GM18502 (cell line): Measurements from ENCODE around the gene BMPER.

Experiments
- ATAC-seq: cut with Tn5 transposase; IDR thresholded peaks from one replicate; pipeline ENCODE4 v1.9.1; 2021; ENCODE audit warnings: mild to moderate bottlenecking; ENCODE audit not compliant: unreplicated experiment, poor library complexity

Gene BMPER

DNA sequence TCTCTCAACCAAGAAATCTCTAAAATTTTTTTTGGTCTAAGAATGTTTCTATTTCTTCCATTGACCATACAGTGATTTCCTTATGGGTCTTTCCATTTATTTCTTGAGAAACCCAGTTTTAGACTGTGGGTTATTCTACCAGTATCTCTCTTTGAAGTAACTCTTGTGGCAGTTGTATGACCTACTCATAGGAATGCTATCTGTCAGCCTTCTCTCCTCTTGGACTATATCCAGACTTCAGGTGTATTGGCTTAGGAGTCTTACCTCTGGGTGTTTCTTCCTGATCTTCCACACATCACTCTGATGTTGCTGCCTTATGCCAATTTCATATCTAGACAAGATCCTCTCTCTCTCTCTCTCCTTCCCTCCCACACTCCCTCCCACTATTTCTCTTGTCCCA, 178.1 kb downstream of the BMPER start:
- ATAC-seq: no peak

DNA sequence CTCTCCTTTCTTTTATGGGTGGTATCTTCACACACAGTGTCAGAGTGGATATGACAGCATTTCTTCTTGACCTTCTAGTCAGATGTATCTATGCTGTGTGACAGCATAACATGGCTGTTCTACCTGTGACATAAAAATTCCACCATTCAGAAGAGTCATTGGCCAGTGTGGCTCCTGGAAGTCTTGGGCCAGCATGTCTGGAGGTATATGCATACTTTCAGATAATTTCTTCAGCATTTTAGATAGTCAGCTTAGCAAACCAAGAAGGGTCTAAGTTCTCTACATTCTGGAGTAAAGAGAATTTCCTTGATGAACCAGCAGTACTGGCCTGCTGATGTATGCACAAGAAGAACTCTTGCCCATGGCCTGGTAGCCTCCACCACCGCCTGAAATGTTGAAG, 179.3 kb downstream of the BMPER start:
- no peak for ATAC-seq

DNA sequence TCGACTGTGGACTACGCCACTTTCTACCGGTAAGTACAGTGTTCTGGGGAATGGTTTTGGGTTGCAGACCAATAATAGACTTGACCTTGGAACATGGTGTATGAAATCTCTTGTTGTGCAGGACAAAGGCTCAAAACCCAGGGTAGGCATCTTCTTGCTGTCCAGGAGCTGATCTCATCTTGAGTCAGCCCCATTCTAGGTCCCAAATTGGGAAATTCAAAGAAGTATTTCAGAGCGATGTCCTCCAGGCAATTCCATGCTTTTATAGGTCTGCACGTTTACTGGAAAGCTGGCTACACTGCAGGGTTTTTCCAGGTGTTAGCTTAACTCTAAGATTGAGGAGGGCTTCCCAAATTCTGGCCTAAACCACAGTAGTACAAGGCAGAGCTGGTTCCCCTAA, 180.7 kb downstream of the BMPER start:
- no peak for ATAC-seq

DNA sequence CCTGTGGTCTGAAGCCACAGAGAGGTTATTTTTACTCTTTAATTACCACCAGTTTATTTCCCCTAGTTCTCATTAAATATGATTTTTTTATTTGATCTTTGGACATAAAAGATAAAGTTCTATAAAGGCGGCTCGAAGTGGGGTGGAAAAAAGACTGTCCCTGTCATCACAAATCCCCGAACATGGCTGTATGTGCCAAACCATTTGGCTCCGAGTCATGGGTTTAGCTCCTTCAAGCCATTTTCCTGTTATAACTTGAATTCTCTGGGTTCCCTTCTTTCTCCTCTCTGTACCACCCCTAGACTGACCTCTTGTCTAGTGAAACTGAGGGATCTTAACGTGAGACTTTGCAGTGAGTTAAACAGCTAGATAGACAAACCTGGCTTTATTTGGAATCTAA, 181.6 kb downstream of the BMPER start:
- ATAC-seq: no peak

DNA sequence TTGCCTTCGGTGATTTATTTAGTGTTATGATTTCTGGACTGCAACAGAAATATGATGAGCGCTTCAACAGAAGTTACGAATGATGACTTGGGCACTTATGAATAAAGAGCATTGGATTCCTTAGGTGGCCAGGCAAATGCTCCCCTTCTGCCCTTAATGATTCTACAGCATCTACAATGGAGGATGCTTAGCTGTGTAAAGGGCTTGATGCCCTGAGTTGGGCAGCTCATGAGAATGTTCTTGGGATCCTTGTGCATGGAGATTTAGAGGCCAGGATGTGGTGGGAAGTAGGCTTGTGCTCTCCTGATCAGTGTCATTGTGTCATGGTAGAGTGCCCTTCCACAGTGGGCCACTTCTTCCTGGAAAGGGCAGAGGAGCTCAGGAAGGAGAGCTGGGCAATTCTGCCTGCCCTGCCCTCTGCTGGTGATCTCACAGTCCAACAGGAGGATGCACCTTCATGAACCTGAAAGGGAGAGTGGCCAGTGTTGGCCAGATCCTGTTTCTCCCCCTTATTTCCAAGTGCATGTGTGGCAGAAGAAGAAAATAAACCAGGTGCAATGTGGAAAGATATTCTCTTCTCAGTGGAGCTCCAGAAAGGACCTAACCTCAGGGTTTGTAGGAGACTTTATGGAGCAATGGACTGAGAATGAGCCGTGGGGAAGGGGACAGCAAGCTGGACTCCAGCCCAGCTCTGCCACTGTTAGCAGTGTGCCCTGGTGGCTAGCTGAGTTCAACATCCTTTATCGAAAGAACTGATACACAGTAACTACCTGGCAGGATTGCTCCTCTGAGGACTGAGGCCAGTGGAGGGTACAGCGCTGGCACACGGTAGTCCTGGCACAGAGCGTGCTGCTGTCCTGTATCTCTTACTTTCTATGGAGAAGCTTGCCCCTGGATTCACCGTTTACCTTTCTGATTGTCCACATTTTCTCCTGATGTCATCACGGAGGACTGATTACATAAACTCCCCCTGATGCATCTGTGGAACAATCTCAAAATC, 182.9 kb downstream of the BMPER start:
- no peak for ATAC-seq

DNA sequence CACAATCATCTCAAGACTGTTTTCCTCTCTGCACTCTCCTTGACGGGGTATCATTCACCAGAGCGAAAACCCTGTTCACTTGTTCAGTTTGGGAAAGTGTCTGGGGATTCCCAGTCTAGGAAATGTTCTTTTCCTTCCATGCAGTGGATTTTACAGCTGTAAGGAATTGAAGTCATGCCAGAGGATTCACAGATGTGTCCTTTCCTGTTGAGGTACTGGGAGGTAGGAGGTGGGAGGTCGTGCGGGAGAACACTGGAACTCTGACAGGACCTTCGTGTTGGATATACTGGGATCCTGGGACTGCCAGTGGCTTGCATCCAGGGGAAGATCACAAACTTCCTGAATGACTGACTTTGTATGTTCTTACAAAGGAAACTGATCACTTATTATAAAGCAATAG, 185.5 kb downstream of the BMPER start:
- ATAC-seq: no peak

DNA sequence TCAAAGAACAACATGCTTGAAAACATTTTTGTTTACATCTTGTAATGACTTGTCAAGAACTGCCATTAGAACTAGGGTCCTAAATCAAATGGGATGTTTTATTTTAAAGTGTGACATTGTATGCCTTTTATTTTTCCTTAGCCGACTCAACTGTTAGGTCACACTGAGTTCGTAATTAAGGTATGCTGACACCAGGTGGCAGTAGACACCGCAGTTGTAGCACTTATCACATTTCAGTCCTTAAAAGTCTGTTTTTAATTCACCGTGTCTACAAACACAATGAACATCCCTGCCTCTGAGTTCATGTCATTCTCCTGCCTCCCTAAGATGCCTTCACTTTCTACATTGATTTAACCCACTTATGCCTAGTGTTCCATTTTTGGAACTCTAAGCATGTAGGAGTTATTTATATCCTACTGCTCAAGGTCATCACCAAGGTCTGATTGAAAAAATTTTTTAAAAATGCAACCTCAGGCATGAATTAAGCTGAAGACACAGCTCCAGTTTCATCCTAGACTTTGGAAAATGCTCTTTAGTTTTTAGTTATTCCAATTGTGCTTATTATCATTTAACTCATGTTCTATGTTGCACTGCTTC, 186.1 kb downstream of the BMPER start:
- ATAC-seq: no peak

DNA sequence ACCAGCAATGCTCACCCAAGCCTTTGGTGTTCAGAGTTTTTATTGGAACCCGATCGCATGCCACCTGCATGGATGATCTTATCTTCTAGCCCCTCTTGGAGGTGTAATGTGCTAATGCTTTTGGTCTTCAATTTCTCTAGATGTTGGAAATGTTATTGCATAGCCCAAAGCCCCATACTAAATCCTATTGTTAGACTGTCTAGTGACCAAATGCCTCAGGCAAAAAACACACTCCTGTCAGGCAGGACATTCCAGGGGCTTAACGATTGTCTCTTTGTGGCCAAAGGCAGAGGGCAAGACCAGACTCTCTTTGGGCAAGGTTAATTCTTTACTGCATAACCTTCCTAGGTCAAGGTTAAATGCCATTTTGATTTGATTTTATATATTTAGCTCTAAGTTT, 187.9 kb downstream of the BMPER start:
- no peak for ATAC-seq

DNA sequence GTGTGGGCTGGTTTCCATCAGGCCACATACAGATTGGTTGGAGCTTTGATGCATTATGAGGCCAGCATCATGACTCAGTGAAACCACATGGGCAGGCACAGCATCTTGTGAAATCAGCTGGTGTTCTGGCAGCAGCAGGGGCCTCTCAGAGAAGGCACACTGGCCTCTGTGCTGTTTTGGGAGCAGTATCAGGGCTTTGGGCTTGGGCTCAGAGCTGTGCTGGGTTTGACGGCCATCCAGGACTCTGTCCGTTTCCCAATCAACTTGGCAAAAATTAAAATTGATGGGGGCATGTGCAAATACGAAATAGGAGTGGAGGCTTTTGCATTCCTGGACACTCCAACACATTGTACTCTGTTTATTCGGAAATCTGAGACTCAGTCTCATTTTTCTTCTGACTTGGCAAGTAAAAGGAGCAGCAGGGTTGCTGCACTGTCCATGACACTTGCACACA, 190.9 kb downstream of the BMPER start:
- ATAC-seq: no peak

DNA sequence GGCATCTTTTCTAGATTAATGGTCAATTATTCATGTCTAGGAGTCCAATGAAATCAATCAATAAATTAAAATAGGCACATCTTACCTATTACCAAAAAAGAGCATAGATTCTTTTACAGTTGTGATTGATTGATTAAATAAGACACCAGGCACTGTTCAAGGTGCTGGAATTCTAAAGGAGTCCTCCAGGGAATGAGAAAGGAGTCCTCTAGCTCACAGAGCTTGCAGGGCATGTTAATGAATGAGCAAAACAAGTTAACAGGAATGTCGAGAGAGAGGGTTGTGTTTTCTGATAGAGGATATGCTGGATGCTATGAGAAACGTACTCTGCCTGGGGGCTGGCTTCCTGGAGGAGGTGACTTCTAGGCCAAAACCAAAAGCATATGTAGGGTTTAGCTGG, 191.4 kb downstream of the BMPER start:
- ATAC-seq: no peak

DNA sequence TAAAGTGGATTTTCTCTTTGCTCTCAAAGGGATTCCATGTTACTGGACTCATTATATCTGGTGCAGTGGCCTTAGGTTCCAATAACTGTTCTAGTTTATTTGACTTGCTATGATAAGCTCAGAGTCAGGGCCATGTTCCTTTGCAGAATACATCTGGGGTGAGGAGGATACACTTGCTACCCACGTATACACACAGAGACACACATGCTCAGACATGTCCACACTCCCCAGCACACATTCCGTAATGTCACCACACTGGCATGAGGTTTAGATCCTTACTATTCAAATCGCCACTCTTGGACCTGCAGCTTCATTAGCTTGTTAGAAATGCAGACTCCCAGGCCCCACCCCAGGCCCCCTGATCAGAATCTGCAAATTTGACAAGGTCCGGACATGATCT, 195.3 kb downstream of the BMPER start:
- no peak for ATAC-seq

DNA sequence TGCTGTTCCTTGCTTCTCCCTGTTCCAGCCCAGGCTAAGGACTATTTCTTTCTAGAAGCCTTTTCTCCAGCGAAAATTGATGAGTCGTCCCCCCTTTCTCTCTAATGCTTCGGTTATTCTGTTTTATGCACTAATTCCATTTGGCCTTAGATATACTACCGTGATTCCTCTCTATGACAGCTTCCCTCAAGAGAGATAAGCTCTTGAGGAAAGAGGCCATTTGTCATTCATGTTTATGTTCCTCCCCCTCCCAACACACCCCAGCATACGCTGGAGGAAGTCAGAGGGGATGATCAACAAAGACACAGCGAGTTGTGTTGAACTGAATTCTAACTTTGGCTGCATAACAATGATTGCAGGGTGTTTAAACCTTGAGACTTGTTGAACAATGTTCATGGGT, 198.8 kb downstream of the BMPER start:
- ATAC-seq: no peak

DNA sequence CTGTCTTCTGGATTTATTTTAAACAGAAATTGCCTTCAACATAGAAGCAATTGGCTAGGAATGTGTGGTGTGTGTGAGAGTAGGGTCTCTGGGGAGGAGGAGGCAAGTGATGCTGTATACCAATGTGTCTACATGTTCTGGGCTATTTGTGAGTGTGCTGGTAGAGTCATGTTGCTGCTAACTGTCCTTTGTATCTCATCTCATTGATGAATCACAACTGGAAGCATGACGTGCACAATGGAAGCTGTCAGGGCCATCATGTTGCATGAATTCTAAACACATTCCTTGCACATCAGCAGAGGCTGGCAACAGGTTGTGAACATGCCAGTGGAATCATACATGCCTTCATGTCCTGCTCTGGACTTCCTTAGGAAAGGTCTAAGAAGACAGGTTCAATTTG, 199.7 kb downstream of the BMPER start:
- no peak for ATAC-seq

DNA sequence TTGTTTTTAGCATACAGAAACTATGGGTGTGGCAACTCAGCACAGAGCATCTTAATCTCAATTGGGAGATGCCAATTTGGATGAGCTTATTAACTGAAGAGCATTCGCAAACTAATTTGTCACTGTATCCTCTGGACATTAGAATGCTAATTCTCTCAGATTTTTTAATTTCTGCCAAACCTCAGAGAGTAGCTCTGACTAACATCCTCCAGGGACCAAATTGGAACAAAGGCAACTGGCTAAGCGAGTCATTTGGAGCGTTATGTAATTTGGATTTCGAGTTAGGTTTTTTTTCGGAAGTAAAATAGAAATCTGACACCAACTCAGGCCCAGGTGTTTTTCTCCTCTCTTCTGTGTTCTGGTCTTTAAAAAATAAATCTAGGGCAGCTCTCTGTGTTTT, 201.9 kb downstream of the BMPER start:
- ATAC-seq: no peak

DNA sequence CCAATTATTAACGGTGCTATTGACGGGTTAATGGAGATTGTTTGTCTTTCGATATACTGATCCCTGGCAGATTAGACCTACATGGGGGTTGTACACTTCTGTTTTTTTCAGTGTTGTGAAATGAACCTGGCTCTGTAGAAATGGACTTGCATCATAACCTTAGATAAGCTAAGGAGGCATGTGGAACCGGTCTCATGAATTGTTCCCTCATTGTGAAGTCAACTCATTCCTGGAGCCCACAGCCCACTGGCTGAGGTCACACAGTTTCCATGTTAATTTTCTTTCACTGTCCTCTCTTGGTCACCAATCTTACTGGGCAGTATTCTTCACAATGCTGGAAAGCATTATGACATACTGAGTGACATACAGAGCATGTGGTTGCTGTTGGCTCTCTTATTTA, 202.8 kb downstream of the BMPER start:
- no peak for ATAC-seq

DNA sequence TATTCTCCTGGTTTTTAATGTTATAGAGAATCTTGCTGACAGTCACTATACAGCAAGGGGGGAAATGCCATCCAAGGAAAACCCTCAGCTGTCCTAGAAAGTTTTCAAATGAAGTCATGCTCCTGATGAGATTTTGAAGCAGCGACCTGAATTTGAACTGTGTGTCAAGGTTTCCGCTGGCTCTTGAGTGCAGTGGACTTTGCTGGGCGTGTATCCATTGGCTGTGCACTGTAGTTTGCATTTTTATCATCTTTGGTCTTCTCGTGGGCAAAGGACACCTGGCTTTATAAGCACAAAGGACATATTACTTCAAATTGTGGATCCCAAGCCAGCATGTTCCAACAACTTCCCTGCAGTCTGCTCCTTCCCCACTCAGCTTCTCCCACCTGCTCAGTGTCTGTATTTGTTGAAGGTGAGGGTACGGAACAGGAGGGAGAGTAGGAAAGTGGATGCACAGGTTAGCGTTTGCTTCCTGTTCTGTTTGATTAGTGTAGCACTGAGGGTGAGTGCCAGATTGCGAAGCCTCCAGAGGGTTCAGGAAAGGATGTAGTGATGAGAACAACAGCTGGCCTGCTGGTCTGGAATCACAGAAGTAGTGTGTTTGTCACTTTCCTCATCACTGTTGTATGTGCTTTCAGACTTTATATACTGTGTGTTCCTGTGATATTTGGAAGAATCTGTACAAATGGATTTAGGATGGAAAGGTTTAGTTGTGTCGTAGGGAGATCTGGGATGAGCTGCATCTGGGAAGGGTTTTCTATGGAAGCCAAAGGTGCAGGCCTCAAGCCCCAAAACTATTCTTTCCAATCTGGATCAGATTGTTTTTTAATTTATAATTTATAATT, 204.8 kb downstream of the BMPER start:
- no peak for ATAC-seq

DNA sequence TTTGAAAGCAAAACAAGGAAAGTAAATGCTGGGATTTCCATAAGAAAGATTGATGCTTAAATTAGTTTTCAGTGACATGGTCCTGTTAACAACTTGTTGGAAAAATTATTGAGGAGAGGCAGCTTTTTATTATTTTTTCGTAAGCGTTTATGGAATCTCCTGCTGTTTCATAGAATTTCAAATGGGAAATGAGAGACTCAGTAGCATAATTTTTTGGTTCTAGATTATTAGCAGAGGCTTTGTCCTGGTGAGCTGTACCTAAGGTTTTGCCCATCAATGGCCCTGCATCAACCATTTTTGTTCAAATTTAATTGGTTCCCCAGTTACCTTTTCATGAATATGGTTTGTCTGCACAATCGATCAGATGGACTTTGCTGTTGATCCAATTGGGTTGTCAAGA, 205.7 kb downstream of the BMPER start:
- ATAC-seq: no peak

DNA sequence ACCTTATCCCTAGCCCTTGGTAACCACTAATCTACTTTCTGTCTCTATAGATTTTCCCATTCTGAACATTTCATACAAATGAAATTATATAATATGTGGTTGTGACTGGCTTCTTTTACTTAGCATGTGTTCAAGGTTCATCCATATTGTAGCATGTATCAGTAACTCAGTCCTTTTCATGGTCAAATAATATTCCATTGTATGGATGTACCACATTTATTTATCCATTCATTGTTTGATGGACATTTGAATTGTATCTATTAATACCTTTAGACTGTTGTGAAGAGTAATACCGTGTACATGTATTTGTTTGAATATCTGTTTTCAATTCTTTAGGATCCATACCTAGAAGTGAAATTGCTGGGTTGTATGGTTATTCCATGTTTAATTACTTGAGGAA, 210.2 kb downstream of the BMPER start:
- ATAC-seq: no peak

DNA sequence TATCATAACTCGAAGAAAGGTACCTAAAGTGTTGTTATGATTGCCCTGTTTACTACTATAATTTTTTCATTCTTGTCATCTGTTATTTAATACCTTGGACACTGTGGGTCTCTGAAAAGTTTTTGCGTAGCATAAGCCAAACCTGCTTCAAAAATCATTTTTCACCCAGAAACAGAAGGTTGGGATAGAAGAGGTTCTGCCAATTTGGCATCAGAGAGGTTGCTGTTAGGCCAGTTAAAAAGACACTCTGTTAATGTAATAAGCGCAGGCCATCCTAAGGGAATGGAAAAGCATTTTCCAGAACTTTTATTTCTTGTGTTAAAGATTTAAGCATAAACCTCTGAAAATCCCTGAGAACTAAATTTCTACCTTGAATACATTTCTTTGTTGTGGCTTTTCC, 212.2 kb downstream of the BMPER start:
- ATAC-seq: no peak

DNA sequence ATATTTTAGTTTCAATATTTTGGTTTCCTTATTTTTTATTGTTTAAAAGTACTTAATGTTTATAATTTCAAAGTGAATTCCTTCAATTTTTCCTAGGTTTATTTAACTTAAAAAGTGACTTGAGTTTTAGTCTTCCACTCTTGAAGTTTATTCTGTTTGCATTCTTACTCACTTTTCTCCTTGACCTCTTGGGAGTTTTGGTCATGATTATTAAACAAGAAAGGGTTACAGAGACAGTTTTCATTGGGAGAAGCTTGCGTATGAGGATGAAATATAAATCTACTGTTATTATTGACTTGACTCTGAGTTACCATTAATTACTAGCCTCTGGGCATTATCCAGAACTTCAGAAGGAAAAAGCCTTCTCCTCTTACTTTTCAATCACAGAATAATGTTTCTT, 216.0 kb downstream of the BMPER start:
- no peak for ATAC-seq

DNA sequence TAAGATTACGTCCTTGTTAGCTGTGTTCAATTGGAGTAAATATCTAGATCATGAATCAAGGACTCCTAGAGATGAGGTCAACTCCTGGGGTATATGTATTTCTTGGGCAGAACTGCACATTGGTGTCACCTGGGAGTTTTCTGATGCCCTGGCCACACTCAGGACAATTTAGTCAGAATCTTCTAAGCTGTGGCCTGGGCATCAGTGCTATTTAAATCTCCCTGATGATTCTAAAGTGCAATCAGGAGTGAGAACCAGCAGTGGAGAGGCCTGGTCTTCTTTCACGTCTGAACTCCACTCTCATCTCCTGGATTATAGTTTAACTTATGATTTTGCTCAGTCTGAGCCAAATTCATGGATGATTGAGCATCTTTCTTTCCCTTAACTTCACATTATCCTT, 218.0 kb downstream of the BMPER start:
- ATAC-seq: no peak
